NCI-H146 treated with DMSO at 0.1 percent for 48 hours (cell line): ENCODE data around the gene SLC25A31.

Experiments used
- DNase-seq: peaks from one replicate; lab custom pipeline; 2025; ENCODE audit not compliant: unreplicated experiment; lab: John Stamatoyannopoulos, UW

SLC25A31 gene

GRCh38 chr4:127730142-127730913, at the start of gene SLC25A31:
SLC25A31 (plus strand) TSS chr4:127730400; CDS start chr4:127730546, 146 bp downstream.
- DNase-seq = no peak

GRCh38 chr4:127685292-127685691, 44.9 kb upstream of the SLC25A31 start:
- DNase-seq = no peak

GRCh38 chr4:127686658-127687057, 43.5 kb upstream of the SLC25A31 start:
- no peak for DNase-seq

- no peak for DNase-seq
Observed at GRCh38 chr4:127687580-127687979, 42.6 kb upstream of the SLC25A31 start.

- no peak for DNase-seq
Observed at GRCh38 chr4:127698789-127699200, 31.4 kb upstream of the SLC25A31 start.

- no peak for DNase-seq
Observed at GRCh38 chr4:127708985-127709384, 21.2 kb upstream of the SLC25A31 start.

GRCh38 chr4:127709456-127709855, 20.7 kb upstream of the SLC25A31 start:
- no peak for DNase-seq

- DNase-seq = no peak
Observed at GRCh38 chr4:127731406-127731805, 1.2 kb downstream of the SLC25A31 start.

GRCh38 chr4:127732623-127733328, 2.6 kb downstream of the SLC25A31 start:
- peak; percentile 3 for DNase-seq

GRCh38 chr4:127734976-127735375, 4.8 kb downstream of the SLC25A31 start:
- DNase-seq = no peak

- no peak for DNase-seq
Observed at GRCh38 chr4:127737295-127737694, 7.1 kb downstream of the SLC25A31 start.

- no peak for DNase-seq
Observed at GRCh38 chr4:127741247-127741646, 11.0 kb downstream of the SLC25A31 start.

- no peak for DNase-seq
Observed at GRCh38 chr4:127747883-127748282, 17.7 kb downstream of the SLC25A31 start.

- DNase-seq = no peak
Observed at GRCh38 chr4:127748957-127749356, 18.8 kb downstream of the SLC25A31 start.

- DNase-seq = no peak
Observed at GRCh38 chr4:127756906-127757305, 26.7 kb downstream of the SLC25A31 start.

GRCh38 chr4:127759228-127759820, 29.1 kb downstream of the SLC25A31 start:
- DNase-seq = no peak

- no peak for DNase-seq
Observed at GRCh38 chr4:127759893-127760292, 29.7 kb downstream of the SLC25A31 start.

GRCh38 chr4:127771535-127772275, 41.5 kb downstream of the SLC25A31 start:
- no peak for DNase-seq

- DNase-seq = no peak
Observed at GRCh38 chr4:127772769-127773671, 42.8 kb downstream of the SLC25A31 start.

GRCh38 chr4:127775843-127776242, 45.6 kb downstream of the SLC25A31 start:
- no peak for DNase-seq
